ENCODE results near the gene NRN1.
"Not testable (repeated sequence)": the region's sequence is repeated elsewhere in the genome, so short reads cannot be mapped to it uniquely, and the experiment has no call there.

NRN1 gene

GRCh38 chr6:5981126-5982026 lies 25.3 kb downstream of the NRN1 start:
- DNase-seq: no peak

DNA sequence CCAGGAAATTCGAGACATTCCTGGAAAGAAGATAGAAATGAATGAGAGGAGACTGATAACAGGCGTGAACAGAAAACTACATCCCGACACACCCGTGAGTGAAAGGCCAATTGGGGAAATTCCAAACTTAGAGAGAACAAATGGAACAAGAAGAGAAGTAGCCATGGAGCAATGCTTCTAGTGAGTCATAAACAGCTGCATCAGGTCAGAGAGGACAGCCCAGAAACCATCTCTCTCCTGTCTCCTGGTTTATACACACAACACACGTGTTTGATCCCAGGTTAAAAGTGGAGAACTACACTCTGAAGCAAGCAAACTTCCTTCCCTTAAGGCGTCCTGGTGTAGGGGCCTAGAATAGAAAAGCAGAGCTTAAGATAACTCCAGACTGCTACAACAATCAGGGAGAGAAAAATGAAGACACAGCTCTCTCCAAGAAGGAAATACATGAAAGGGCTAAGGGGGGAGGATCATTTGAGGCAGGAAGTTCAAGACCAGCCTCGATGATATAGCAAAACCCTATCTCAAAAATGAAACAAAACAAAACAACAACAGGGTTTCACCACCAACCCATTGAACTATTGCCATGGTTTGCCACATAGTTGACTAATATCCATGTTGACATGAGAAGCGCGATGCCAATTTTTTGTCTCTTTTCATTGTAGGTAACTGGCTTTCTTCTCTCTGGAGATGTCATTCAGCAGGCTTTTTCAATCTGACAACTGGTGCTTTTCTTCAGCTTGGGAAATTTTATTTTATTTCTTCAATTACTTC lies 26.9 kb downstream of the NRN1 start:
- no peak for DNase-seq

GRCh38 chr6:5976811-5977210 lies 29.9 kb downstream of the NRN1 start:
- DNase-seq: no peak

DNA sequence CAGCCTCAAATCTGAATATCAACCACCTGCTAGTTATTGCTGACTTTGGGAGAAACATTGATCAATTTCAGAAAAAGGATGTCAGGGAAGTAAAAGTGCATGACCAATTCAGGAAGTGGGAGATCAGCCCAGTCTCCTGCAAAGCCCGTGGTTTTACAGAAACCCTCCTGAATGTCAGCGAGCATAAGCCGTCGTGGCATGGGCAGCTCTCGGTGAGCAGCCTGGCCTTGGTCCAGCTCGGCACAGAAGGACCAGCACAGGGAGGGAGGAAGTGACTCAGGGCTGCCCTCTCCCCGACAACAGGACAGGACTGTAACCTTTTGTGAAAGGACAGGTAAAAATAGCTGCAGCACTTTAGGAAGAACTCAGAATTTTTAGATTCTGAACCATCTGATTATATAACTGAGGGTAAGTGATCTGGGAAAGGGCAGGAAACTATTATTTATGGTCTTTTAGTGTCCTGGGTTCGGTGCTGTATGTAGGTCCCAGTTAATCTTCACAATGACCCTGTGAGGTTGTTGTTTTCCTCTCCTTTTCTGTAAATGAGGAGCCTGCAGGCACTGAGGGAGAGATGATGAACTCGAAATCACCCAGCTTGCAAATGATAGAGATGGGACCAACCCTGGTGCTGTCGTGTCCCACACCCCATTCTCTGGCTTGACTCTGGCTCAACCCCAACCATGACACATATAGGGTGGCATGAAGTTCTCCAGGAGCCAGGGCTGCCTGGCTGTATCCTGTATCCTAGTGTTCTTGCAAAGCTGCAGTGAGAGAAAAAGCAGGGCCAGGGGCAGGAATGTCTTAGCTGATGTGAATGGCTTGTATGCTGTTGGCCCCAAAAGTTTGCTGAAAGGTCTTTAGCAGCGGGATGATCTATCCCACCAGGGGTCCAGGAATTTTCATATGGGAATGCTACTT lies 37.6 kb downstream of the NRN1 start:
- DNase-seq: no peak

DNA sequence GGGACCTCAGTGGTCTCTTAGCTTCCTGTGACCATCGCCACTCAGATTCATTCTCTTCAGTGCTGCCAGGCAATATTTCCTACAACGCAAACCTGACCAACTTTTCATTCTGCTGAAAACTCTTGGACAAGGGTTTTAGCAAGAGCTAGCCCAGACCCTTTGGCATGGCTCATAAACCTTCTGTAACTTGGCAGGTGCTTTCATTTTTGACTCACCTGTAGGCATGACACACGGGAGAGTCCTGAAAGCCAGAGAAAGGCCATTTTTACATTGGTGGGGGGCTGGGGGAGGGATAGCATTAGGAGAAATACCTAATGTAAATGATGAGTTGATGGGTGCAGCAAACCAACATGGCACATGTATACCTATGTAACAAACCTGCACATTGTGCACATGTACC lies 38.7 kb downstream of the NRN1 start:
- DNase-seq: not testable (repeated sequence)

DNA sequence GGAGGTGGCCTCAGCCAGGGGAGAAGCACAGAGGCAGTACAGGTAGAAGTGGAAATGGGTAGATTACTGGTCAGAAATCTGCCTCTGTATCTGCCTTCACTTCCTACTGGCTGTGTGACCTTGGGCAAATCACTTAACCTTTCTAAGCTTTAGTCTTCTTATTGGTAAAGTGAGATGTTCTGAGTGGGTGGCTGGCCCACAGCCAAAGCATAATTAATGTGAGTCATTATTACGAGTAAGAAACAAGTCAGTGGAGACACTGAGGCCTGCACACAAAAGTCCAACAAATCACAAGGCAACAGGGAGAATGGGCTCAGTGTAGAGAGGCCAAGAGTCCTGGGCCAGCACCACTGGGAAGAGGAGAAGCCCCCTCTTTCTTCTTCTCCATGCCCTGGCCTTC lies 39.1 kb downstream of the NRN1 start:
- no peak for DNase-seq

GRCh38 chr6:5962794-5963193 lies 43.9 kb downstream of the NRN1 start:
- DNase-seq: no peak

DNA sequence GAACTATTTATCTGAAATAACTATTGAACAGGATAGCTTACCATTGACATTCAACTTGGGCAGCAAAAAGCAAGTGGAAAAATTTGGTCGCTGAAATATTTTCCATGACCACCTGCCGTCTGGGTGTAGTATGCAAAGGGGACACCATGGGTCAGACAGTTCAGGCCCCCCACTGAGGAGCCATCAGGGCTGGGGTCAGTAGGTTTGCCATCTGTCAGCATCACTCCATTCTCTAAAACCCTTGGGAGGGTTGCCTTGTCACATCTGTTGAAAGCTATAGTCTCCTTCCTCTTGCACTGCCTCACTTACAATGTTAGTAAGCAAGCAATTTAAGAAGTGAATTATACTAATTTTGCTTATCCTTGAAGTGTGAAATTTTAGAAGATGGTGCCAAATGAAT lies 44.9 kb downstream of the NRN1 start:
- DNase-seq: no peak

DNA sequence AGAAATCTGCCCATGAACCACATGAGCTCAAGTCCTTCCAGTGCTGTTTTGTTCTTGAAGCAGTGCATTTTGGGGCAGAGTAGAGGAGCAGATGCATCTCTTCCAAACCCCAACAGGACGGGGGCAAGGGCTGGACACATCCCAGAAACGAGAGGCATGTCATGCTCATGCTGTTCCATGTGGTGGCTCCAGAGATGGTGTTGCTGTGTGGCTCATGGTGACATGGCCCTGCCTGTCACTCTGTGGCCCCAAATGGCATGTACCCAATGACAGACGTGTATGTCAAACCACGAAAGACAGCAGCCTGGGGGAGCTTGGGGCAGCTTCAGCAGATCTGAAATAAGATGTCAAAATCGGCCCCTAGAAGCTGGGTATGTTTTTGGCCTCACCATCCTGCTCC lies 46.3 kb downstream of the NRN1 start:
- no peak for DNase-seq

GRCh38 chr6:5958921-5959320 lies 47.8 kb downstream of the NRN1 start:
- DNase-seq: no peak

GRCh38 chr6:5956939-5957338 lies 49.8 kb downstream of the NRN1 start:
- DNase-seq: no peak

- no peak for DNase-seq
These were observed 56.4 kb downstream of the NRN1 start for GRCh38 chr6:5950361-5950785.
